Liver (tissue), 9 donors: Measurements from ENCODE around the gene MYL4. TPM values are rescaled to one million over a fixed set of nuclear protein-coding genes. Genes with fewer than 3 reads are reported as not detected.

Experiments used
- DNase-seq: peaks from one replicate; pipeline ENCODE4 v3.0.0-alpha.2; 2017; ENCODE audit warnings: low spot score
- H3K27ac ChIP-seq, 2 donors: one replicate each; pipeline ENCODE4 v1.7.0; 2013; ENCODE audit warnings: inconsistent platforms in 2 of 2, low read length in 2 of 2, control low read depth in 1 of 2, low read depth in 1 of 2, mild to moderate bottlenecking in 1 of 2
- H3K27me3 ChIP-seq, 4 donors: one replicate each; pipeline versions ENCODE4 v1.6.1 to v1.7.0; 2013; ENCODE audit warnings: low read length in 3 of 4, inconsistent platforms in 1 of 4, mild to moderate bottlenecking in 1 of 4, moderate library complexity in 1 of 4; ENCODE audit not compliant: control insufficient read depth in 4 of 4, insufficient read depth in 4 of 4
- H3K36me3 ChIP-seq, 4 donors: one replicate each; pipeline versions ENCODE4 v1.6.1 to v1.7.0; 2013; ENCODE audit warnings: low read length in 3 of 4, mild to moderate bottlenecking in 3 of 4, low read depth in 1 of 4, moderate library complexity in 1 of 4; ENCODE audit not compliant: control insufficient read depth in 4 of 4, insufficient read depth in 3 of 4
- H3K4me1 ChIP-seq, 4 donors: one replicate each; pipeline versions ENCODE4 v1.6.1 to v1.7.0; 2013; ENCODE audit warnings: low read length in 3 of 4, mild to moderate bottlenecking in 3 of 4, moderate library complexity in 1 of 4; ENCODE audit not compliant: control insufficient read depth in 4 of 4, insufficient read depth in 4 of 4
- H3K4me3 ChIP-seq, 3 donors: one replicate each; pipeline versions ENCODE4 v1.6.1 to v1.7.0; 2013; ENCODE audit warnings: low read length in 3 of 3, control low read depth in 1 of 3, low read depth in 1 of 3, mild to moderate bottlenecking in 1 of 3
- H3K9ac ChIP-seq, 2 donors: one replicate each; pipeline ENCODE4 v1.7.0; 2013; ENCODE audit warnings: low read length in 2 of 2, mild to moderate bottlenecking in 2 of 2, moderate library complexity in 2 of 2, control low read depth in 1 of 2, low read depth in 1 of 2
- H3K9me3 ChIP-seq, 4 donors: one replicate each; pipeline versions ENCODE4 v1.6.1 to v1.7.0; 2013; ENCODE audit warnings: low read length in 3 of 4; ENCODE audit not compliant: control insufficient read depth in 4 of 4
- ATF3 ChIP-seq: IDR thresholded peaks from 2 replicates; pipeline ENCODE4 v1.6.1; 2016; ENCODE audit warnings: antibody characterized with exemption
- CTCF ChIP-seq: fragments of 150-350 bp; IDR thresholded peaks from 2 replicates; pipeline ENCODE4 v1.5.1; 2017; ENCODE audit warnings: improper control_type of control experiment, low read depth, low read length; ENCODE audit not compliant: missing input control
- EGR1 ChIP-seq, 2 donors: IDR thresholded peaks; 2 replicates each; pipeline ENCODE4 v1.6.1; 2016 to 2018; ENCODE audit warnings: antibody characterized with exemption in 2 of 2, low read depth in 2 of 2
- FOXA1 ChIP-seq: IDR thresholded peaks from 2 replicates; pipeline ENCODE4 v1.6.1; 2016; ENCODE audit warnings: antibody characterized with exemption
- FOXA2 ChIP-seq: IDR thresholded peaks from 2 replicates; pipeline ENCODE4 v1.6.1; 2016; ENCODE audit warnings: antibody characterized with exemption
- GABPA ChIP-seq, 2 donors: IDR thresholded peaks in 1 of 2; conservative IDR thresholded peaks in 1 of 2; 2 replicates each; pipeline ENCODE4 v1.6.1; 2016; ENCODE audit warnings: antibody characterized with exemption in 2 of 2, mild to moderate bottlenecking in 1 of 2, moderate library complexity in 1 of 2
- HNF4A ChIP-seq, 2 donors: conservative IDR thresholded peaks; 2 replicates each; pipeline ENCODE4 v1.6.1; 2016; ENCODE audit warnings: antibody characterized with exemption in 2 of 2, mild to moderate bottlenecking in 2 of 2
- HNF4G ChIP-seq: IDR thresholded peaks from 2 replicates; pipeline ENCODE4 v1.6.1; 2016; ENCODE audit warnings: antibody characterized with exemption
- JUND ChIP-seq, 2 donors: IDR thresholded peaks; 2 replicates each; pipeline ENCODE4 v1.6.1; 2016; ENCODE audit warnings: antibody characterized with exemption in 2 of 2
- MAX ChIP-seq: IDR thresholded peaks from 2 replicates; pipeline ENCODE4 v1.6.1; 2016; ENCODE audit warnings: antibody characterized with exemption
- NR2F2 ChIP-seq: IDR thresholded peaks from 2 replicates; pipeline ENCODE4 v1.6.1; 2016; ENCODE audit warnings: antibody characterized with exemption
- RAD21 ChIP-seq, 2 donors: IDR thresholded peaks; 2 replicates each; pipeline ENCODE4 v1.6.1; 2016; ENCODE audit warnings: antibody characterized with exemption in 2 of 2, mild to moderate bottlenecking in 2 of 2
- REST ChIP-seq: IDR thresholded peaks from 2 replicates; pipeline ENCODE4 v1.6.1; 2016; ENCODE audit warnings: antibody characterized with exemption, mild to moderate bottlenecking
- RXRA ChIP-seq, 2 donors: IDR thresholded peaks; 2 replicates each; pipeline ENCODE4 v1.6.1; 2017 to 2018; ENCODE audit warnings: antibody characterized with exemption in 2 of 2, mild to moderate bottlenecking in 1 of 2
- SP1 ChIP-seq: IDR thresholded peaks from 2 replicates; pipeline ENCODE4 v1.6.1; 2018; ENCODE audit warnings: antibody characterized with exemption, mild to moderate bottlenecking
- TAF1 ChIP-seq: conservative IDR thresholded peaks from 2 replicates; pipeline ENCODE4 v1.6.1; 2016; ENCODE audit warnings: antibody characterized with exemption, mild to moderate bottlenecking
- YY1 ChIP-seq: IDR thresholded peaks from 2 replicates; pipeline ENCODE4 v1.6.1; 2016; ENCODE audit warnings: antibody characterized with exemption, mild to moderate bottlenecking
- ZBTB33 ChIP-seq: IDR thresholded peaks from 2 replicates; pipeline ENCODE4 v1.6.1; 2016; ENCODE audit warnings: antibody characterized with exemption
- WGBS: extraction: QIAGEN DNeasy Blood & Tissue Kit; methylation state at CpG from one replicate; pipeline ENCODE4 v1.1.7; 2013; 5-methylcytosine and 5-hydroxymethylcytosine counted together
- polyA plus RNA-seq, 2 donors: library from polyadenylated mRNA; stranded (reverse) in 1 of 2; unstranded in 1 of 2; fragments of 200-250 nt in 1 of 2; fragments of >200 nt in 1 of 2; fragmentation: Nextera tagmentation in 1 of 2; extraction: Ambion mirVana in 1 of 2; gene quantifications; one replicate each; pipeline versions ENCODE4 v1.2.1 to v1.2.3, GENCODE V29; 2013 to 2015
- total RNA-seq, 2 donors: library from RNA; depleted of rRNA; stranded (reverse); fragments of >200 nt; gene quantifications; one replicate each; pipeline ENCODE4 v1.2.3, GENCODE V29; 2014
- donor health status: healthy.
- donor health status: healthy.
- donor health status: healthy.
- donor health status: healthy.
- donor health status: healthy.

Gene MYL4
- total and polyA plus RNA-seq, 4 donors = 0.19 to 215 (median 0.22) TPM; not detected in 1

GRCh38 chr17:47189732-47190237 lies 19.4 kb upstream of the MYL4 start:
- Histone ChIP-seq H3K4me1 (peaks cover 4 to 13% (median 9%) of the 10 kb centered on the region in 4 donors), H3K9me3 (no peaks in the 10 kb centered on the region), H3K27me3 (no peaks in the 10 kb centered on the region), H3K36me3 (no peaks in the 10 kb centered on the region), H3K27ac (peak overlapping the region; percentile 16 to 35), H3K9ac (peak overlapping the region in 1 of 2 donors; percentile 69), H3K4me3 (peak overlapping the region; percentile 56 to 72 (median 63))
- TF ChIP-seq CTCF (no peak), HNF4A (conservative IDR thresholded peaks at IDR 0.05) (no peak), ZBTB33 (no peak), FOXA2 (no peak), JUND (IDR thresholded peaks at IDR 0.05) (no peak), NR2F2 (no peak)
- 45% methylated on average over 5 of the region's 5 CpGs for WGBS
- no peak for DNase-seq

- Histone ChIP-seq H3K4me3 (no peak overlapping the region), H3K27me3 (no peaks in the 10 kb centered on the region), H3K4me1 (peaks cover 4 to 13% (median 8%) of the 10 kb centered on the region in 4 donors), H3K27ac (no peak overlapping the region), H3K36me3 (no peaks in the 10 kb centered on the region), H3K9me3 (no peaks in the 10 kb centered on the region), H3K9ac (no peak overlapping the region)
- TF ChIP-seq SP1 (no peak), ATF3 (no peak), MAX (no peak), JUND (IDR thresholded peaks at IDR 0.05) (no peak), HNF4G (no peak), TAF1 (no peak), EGR1 (IDR thresholded peaks at IDR 0.05; ENCODE audit: low read depth in 2 of 2) (no peak), FOXA1 (no peak), GABPA (IDR thresholded peaks at IDR 0.05 in 1 of 2, conservative IDR thresholded peaks at IDR 0.05 in 1 of 2) (no peak), RAD21 (IDR thresholded peaks at IDR 0.05) (no peak), NR2F2 (no peak), REST (no peak), ZBTB33 (no peak), YY1 (no peak), RXRA (IDR thresholded peaks at IDR 0.05) (no peak), HNF4A (conservative IDR thresholded peaks at IDR 0.05) (no peak)
- DNase-seq = no peak
- WGBS = 98% methylated on average over 4 of the region's 4 CpGs
Observed at GRCh38 chr17:47190243-47190642, 18.9 kb upstream of the MYL4 start.
